KMS-11 (cell line): ENCODE measurements around the gene DDI2.
"Not testable (repeated sequence)": the region's sequence is repeated elsewhere in the genome, so short reads cannot be mapped to it uniquely, and the experiment has no call there.

Source experiments
- H2AFZ ChIP-seq: fragments of 200-600 bp; sonication (generic); 2 replicates; pipeline ENCODE4 v1.6.1; 2016; ENCODE audit warnings: antibody characterized with exemption, mixed run types, low read depth
- H3K27ac ChIP-seq: fragments of 200-600 bp; sonication (generic); 2 replicates; pipeline ENCODE4 v1.6.1; 2016; ENCODE audit warnings: mild to moderate bottlenecking, mixed run types
- H3K27me3 ChIP-seq: fragments of 200-600 bp; sonication (generic); 2 replicates; pipeline ENCODE4 v1.6.1; 2017; ENCODE audit warnings: mild to moderate bottlenecking, low read depth, mixed run types, moderate library complexity; ENCODE audit not compliant: insufficient read depth
- H3K36me3 ChIP-seq: fragments of 200-600 bp; sonication (generic); 2 replicates; pipeline ENCODE4 v1.6.1; 2017; ENCODE audit warnings: mild to moderate bottlenecking, mixed run types; ENCODE audit not compliant: insufficient read depth
- H3K4me1 ChIP-seq: fragments of 200-600 bp; sonication (generic); 2 replicates; pipeline ENCODE4 v1.6.1; 2016; ENCODE audit warnings: mild to moderate bottlenecking, low read depth, mixed run types; ENCODE audit not compliant: poor library complexity, severe bottlenecking
- H3K4me2 ChIP-seq: fragments of 200-600 bp; sonication (generic); 2 replicates; pipeline ENCODE4 v1.7.0; 2016; ENCODE audit warnings: mild to moderate bottlenecking, mixed run types
- H3K4me3 ChIP-seq: fragments of 200-600 bp; sonication (generic); IDR thresholded peaks from 2 replicates; pipeline ENCODE4 v1.6.1; 2017; ENCODE audit warnings: low read depth, low read length, mixed read lengths; ENCODE audit not compliant: insufficient read depth
- H3K79me2 ChIP-seq: fragments of 200-600 bp; sonication (generic); 2 replicates; pipeline ENCODE4 v1.6.1; 2016; ENCODE audit warnings: low read depth, mixed run types; ENCODE audit not compliant: insufficient read depth
- H3K9ac ChIP-seq: fragments of 200-600 bp; sonication (generic); 2 replicates; pipeline ENCODE4 v1.6.1; 2016; ENCODE audit warnings: mild to moderate bottlenecking, mixed run types
- H4K20me1 ChIP-seq: fragments of 200-600 bp; sonication (generic); 2 replicates; pipeline ENCODE4 v1.6.1; 2016; ENCODE audit warnings: mild to moderate bottlenecking, mixed run types; ENCODE audit not compliant: insufficient read depth
- CTCF ChIP-seq: fragments of 200-600 bp; sonication (generic); conservative IDR thresholded peaks from 2 replicates; pipeline ENCODE4 v1.6.1; 2017; ENCODE audit warnings: low read depth, mild to moderate bottlenecking, antibody characterized with exemption, low read length, moderate library complexity, mixed read lengths

The DDI2 gene

GRCh38 chr1:15639931-15640330 lies 22.7 kb downstream of the DDI2 start:
- no peak for TF ChIP-seq CTCF
- Histone ChIP-seq H3K27me3 (no peaks in the 10 kb centered on the region), H3K36me3 (peaks cover 10% of the 10 kb centered on the region; the same call in 1 of the 2 replicates), H3K4me3 (no peak overlapping the region), H3K27ac (no peak overlapping the region), H3K4me2 (no peak overlapping the region), H4K20me1 (0 out of 2 replicates have a peak, but pooled peaks cover 4% of the 10 kb centered on the region), H3K79me2 (no peaks in the 10 kb centered on the region), H3K9ac (no peak overlapping the region), H2AFZ (no peak overlapping the region), H3K4me1 (no peaks in the 10 kb centered on the region)

DNA sequence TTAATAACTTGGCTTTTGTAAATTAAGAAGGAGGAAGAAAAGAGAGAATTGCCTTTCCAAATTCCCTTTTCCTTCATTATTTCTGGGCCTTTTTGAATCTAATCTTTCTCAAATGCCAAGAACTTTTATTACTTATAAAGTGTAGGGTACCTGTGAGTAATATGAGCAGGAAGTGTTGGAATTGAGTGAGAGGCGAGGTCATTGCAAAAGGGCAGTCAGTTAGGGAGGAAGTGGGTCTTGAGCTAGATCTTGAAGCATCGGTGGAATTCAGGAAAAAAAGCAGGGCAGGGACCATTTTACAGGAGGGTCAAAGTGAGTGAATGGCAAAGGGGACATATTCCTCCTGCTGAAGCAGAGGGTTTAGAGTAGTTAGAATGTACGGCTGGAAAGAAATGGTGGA lies 23.4 kb downstream of the DDI2 start:
- Histone ChIP-seq H3K4me1 (no peaks in the 10 kb centered on the region), H3K79me2 (no peaks in the 10 kb centered on the region; the same call in 1 of the 2 replicates), H2AFZ (no peak overlapping the region), H3K27me3 (no peaks in the 10 kb centered on the region), H3K27ac (no peak overlapping the region), H3K4me2 (no peak overlapping the region), H4K20me1 (0 out of 2 replicates have a peak, but pooled peaks cover 4% of the 10 kb centered on the region), H3K36me3 (peaks cover 4% of the 10 kb centered on the region; the same call in 1 of the 2 replicates), H3K4me3 (no peak overlapping the region), H3K9ac (no peak overlapping the region)
- TF ChIP-seq CTCF, result no peak

GRCh38 chr1:15649937-15650336 lies 32.7 kb downstream of the DDI2 start:
- Histone ChIP-seq H3K27ac (no peak overlapping the region), H3K27me3 (no peaks in the 10 kb centered on the region), H3K36me3 (0 out of 2 replicates have a peak, but pooled peaks cover 6% of the 10 kb centered on the region), H4K20me1 (no peaks in the 10 kb centered on the region), H2AFZ (no peak overlapping the region), H3K4me3 (no peak overlapping the region), H3K4me2 (no peak overlapping the region), H3K4me1 (no peaks in the 10 kb centered on the region), H3K79me2 (no peaks in the 10 kb centered on the region; the same call in 1 of the 2 replicates), H3K9ac (no peak overlapping the region)
- TF ChIP-seq CTCF, result no peak

DNA sequence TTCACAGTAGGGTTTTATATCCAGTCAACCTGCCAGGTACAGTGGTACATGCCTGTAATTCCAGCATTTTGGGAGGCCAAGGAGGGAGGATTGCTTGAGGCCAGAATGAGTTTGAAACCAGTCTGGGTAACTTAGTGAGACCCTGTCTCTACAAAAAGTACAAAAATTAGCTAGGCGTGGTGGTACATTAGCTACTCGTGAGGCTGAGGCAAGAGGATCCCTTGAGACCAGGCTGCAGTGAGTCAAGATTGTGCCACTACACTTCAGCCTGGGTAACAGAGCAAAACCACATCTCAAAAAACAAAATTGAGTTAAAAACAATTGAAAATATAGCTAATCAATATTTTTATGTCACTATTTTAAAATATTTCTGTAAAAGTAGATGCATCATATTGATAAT lies 33.2 kb downstream of the DDI2 start:
- no peaks in the 10 kb centered on the region for H3K4me1 ChIP-seq
- H2AFZ ChIP-seq, result no peak overlapping the region
- no peak overlapping the region for H3K27ac ChIP-seq
- no peak overlapping the region for H3K9ac ChIP-seq
- 0 out of 2 replicates have a peak, but pooled peaks cover 6% of the 10 kb centered on the region for H3K36me3 ChIP-seq
- H3K4me3 ChIP-seq, result no peak overlapping the region
- no peaks in the 10 kb centered on the region for H4K20me1 ChIP-seq
- no peaks in the 10 kb centered on the region; the same call in 1 of the 2 replicates for H3K79me2 ChIP-seq
- H3K4me2 ChIP-seq, result no peak overlapping the region
- TF ChIP-seq CTCF, result no peak
- no peaks in the 10 kb centered on the region for H3K27me3 ChIP-seq

DNA sequence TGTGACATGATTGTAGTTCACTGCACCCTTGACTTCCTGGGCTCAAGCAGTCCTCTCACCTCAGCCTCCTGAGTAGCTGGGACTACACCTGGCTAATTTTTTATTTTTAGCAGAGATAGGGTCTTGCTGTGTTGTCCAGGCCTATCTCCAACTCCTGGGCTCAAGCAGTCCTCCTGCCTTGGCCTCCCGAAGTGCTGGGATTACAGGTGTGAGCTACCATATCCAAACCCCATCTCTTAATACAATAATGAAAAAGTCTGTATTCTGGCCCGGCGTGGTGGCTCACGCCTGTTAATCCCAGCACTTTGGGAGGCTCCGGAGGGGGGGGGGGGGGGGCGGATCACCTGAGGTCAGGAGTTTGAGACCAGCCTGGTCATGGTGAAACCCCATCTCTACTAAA lies 34.9 kb downstream of the DDI2 start:
- H2AFZ ChIP-seq, H4K20me1 ChIP-seq, H3K4me3 ChIP-seq, H3K4me2 ChIP-seq, H3K9ac ChIP-seq, H3K36me3 ChIP-seq, H3K4me1 ChIP-seq, H3K27ac ChIP-seq, H3K27me3 ChIP-seq, H3K79me2 ChIP-seq: not testable (repeated sequence)
